HG03521 (cell line): Measurements from ENCODE around the gene SLC17A9.

ENCODE experiments used
- ATAC-seq: cut with Tn5 transposase; IDR thresholded peaks from one replicate; pipeline ENCODE4 v1.9.1; 2021; ENCODE audit warnings: mild to moderate bottlenecking, moderate library complexity; ENCODE audit not compliant: unreplicated experiment

The SLC17A9 gene

GRCh38 chr20:63014287-63014686 lies 61.8 kb downstream of the SLC17A9 start:
- no peak for ATAC-seq

- no peak for ATAC-seq
Observed at GRCh38 chr20:63014710-63015109, 62.2 kb downstream of the SLC17A9 start.

- no peak for ATAC-seq
Observed at GRCh38 chr20:63015147-63015661, 62.7 kb downstream of the SLC17A9 start.

- no peak for ATAC-seq
Observed at GRCh38 chr20:63015662-63016361, 63.3 kb downstream of the SLC17A9 start.

- no peak for ATAC-seq
Observed at GRCh38 chr20:63016514-63017075, 64.1 kb downstream of the SLC17A9 start.

GRCh38 chr20:63017076-63017825 lies 64.7 kb downstream of the SLC17A9 start:
- ATAC-seq, result no peak

GRCh38 chr20:63017826-63018411 lies 65.4 kb downstream of the SLC17A9 start:
- ATAC-seq, result no peak
